ENCODE data around the gene GLIS1.

DNA sequence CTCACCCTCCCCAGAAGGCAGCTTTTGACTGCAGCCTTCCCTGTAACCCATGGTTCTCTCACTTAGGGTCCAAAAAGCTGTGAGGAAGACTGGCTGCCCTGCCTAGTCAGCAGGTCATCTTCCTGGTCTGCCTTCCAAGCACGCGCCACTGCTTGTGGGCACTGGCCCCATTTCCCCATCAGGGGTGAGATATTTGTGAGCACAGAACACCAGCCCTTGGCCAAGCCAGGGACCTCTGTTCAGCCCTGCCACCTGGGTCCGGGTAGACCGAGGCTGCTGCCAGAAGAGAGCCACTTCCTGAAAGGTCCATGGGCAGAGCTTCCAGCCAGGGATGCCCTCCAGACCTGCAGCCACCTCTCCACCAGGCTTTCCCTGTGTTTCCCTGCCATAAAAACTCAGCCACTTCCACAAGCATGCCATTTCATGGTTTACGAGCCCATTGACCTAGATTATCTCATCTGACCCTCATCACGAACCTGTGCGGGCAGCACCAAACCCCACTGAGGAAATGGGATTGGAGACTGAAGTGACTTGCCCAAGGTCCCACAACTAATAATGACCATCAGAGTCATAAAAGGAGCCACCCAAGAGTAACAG, 40.5 kb downstream of the GLIS1 start:
- TF ChIP-seq CTCF (conservative IDR thresholded peaks at IDR 0.05; ENCODE audit: low read depth, low read length): no peak
- TF ChIP-seq EZH2 (IDR thresholded peaks at IDR 0.05; ENCODE audit: borderline replicate concordance, low read depth, low read length, poor library complexity, severe bottlenecking): no peak

Data from A673 (cell line).